KOPT-K1 (cell line): ENCODE measurements around the gene APCDD1L.

Experiments used
- H3K27ac ChIP-seq: fragments of 200-600 bp; sonication (generic); 2 replicates; pipeline ENCODE4 v1.5.1; 2016; ENCODE audit warnings: antibody characterized with exemption, mild to moderate bottlenecking, low read depth, low read length; ENCODE audit not compliant: poor library complexity, severe bottlenecking
- H3K36me3 ChIP-seq: fragments of 200-600 bp; sonication (generic); 2 replicates; pipeline ENCODE4 v1.5.1; 2017; ENCODE audit warnings: antibody characterized with exemption, mild to moderate bottlenecking, low read length, moderate library complexity; ENCODE audit not compliant: insufficient read depth
- H3K9me3 ChIP-seq: fragments of 200-600 bp; sonication (generic); 2 replicates; pipeline ENCODE4 v1.5.1; 2017; ENCODE audit warnings: antibody characterized with exemption, low read length, mild to moderate bottlenecking; ENCODE audit not compliant: insufficient read depth, poor library complexity, severe bottlenecking

Gene APCDD1L

GRCh38 chr20:58494923-58495622 lies 20.1 kb downstream of the APCDD1L start:
- Histone ChIP-seq H3K9me3 (peaks cover 5% of the 10 kb centered on the region), H3K27ac (no peak overlapping the region)

GRCh38 chr20:58492795-58493524 lies 22.2 kb downstream of the APCDD1L start:
- H3K27ac ChIP-seq: no peak overlapping the region
- no peaks in the 10 kb centered on the region for H3K36me3 ChIP-seq
- H3K9me3 ChIP-seq: peaks cover 6% of the 10 kb centered on the region

More at GRCh38 chr20:58494923-58495622, 20.1 kb downstream of the APCDD1L start:
- no peaks in the 10 kb centered on the region for H3K36me3 ChIP-seq

GRCh38 chr20:58492074-58492718 lies 23.0 kb downstream of the APCDD1L start:
- Histone ChIP-seq H3K27ac (no peak overlapping the region), H3K9me3 (peaks cover 12% of the 10 kb centered on the region), H3K36me3 (no peaks in the 10 kb centered on the region)

- peaks cover 28% of the 10 kb centered on the region for H3K9me3 ChIP-seq
- no peaks in the 10 kb centered on the region for H3K36me3 ChIP-seq
- H3K27ac ChIP-seq: no peak overlapping the region
Measured at GRCh38 chr20:58486207-58486606, 29.0 kb downstream of the APCDD1L start.

GRCh38 chr20:58485393-58485792 lies 29.8 kb downstream of the APCDD1L start:
- H3K36me3 ChIP-seq: no peaks in the 10 kb centered on the region
- peaks cover 27% of the 10 kb centered on the region for H3K9me3 ChIP-seq
- H3K27ac ChIP-seq: no peak overlapping the region

GRCh38 chr20:58483470-58483869 lies 31.7 kb downstream of the APCDD1L start:
- Histone ChIP-seq H3K36me3 (no peaks in the 10 kb centered on the region), H3K9me3 (peaks cover 27% of the 10 kb centered on the region), H3K27ac (no peak overlapping the region)

GRCh38 chr20:58483051-58483450 lies 32.1 kb downstream of the APCDD1L start:
- no peaks in the 10 kb centered on the region for H3K36me3 ChIP-seq
- H3K9me3 ChIP-seq: peaks cover 31% of the 10 kb centered on the region
- no peak overlapping the region for H3K27ac ChIP-seq

- Histone ChIP-seq H3K9me3 (peaks cover 26% of the 10 kb centered on the region), H3K36me3 (no peaks in the 10 kb centered on the region), H3K27ac (no peak overlapping the region)
Measured at GRCh38 chr20:58482416-58482815, 32.8 kb downstream of the APCDD1L start.

GRCh38 chr20:58481481-58482021 lies 33.6 kb downstream of the APCDD1L start:
- H3K9me3 ChIP-seq: peaks cover 22% of the 10 kb centered on the region
- H3K27ac ChIP-seq: no peak overlapping the region
- no peaks in the 10 kb centered on the region for H3K36me3 ChIP-seq

- Histone ChIP-seq H3K9me3 (peaks cover 14% of the 10 kb centered on the region), H3K27ac (no peak overlapping the region), H3K36me3 (no peaks in the 10 kb centered on the region)
Measured at GRCh38 chr20:58480551-58481336, 34.5 kb downstream of the APCDD1L start.

GRCh38 chr20:58479726-58480440 lies 35.3 kb downstream of the APCDD1L start:
- H3K36me3 ChIP-seq: no peaks in the 10 kb centered on the region
- H3K27ac ChIP-seq: no peak overlapping the region
- peaks cover 9% of the 10 kb centered on the region for H3K9me3 ChIP-seq

GRCh38 chr20:58478141-58478805 lies 36.9 kb downstream of the APCDD1L start:
- Histone ChIP-seq H3K9me3 (peaks cover 9% of the 10 kb centered on the region), H3K36me3 (no peaks in the 10 kb centered on the region), H3K27ac (no peak overlapping the region)

GRCh38 chr20:58475466-58475865 lies 39.7 kb downstream of the APCDD1L start:
- Histone ChIP-seq H3K9me3 (peaks cover 9% of the 10 kb centered on the region), H3K36me3 (no peaks in the 10 kb centered on the region), H3K27ac (no peak overlapping the region)
